Amniotic epithelial cell (primary cell): ENCODE results near the gene MACROD1.

Experiments
- DNase-seq: peaks from one replicate; pipeline ENCODE4 v3.0.0-alpha.2; 2010; ENCODE audit warnings: low read depth

Gene MACROD1

DNA sequence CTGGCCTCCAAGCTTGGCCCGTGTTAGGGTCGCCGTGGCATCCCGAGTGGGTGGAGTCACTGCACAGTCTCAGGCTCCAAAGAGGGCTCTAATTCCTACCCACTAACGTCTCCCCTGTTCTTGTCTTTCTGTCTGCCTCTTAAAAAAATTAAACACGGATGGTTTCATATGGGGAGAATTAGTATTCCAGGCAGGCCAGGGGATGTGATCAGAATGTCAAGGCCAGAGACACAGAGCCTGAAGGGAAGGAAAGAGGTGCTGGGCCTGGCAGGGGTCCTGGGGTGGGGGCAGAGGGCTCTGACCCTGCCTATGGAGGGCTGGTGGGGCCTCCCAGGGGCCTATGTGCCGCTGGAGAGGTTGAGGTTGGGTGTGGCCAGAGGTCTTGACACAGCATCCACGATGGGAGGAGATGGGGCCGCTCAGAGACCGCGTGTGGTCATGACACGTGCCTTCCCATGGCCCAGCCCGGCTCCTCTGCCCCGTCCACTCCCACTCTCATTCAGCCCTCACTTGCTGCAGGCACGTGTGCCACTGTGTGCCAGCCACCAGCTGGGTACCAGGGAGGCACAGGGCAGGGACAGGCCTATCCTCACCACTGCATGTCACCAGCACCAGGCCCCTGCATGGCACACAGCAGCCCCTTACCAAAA is 73.7 kb downstream of the MACROD1 start:
- DNase-seq = peak; percentile 12

DNA sequence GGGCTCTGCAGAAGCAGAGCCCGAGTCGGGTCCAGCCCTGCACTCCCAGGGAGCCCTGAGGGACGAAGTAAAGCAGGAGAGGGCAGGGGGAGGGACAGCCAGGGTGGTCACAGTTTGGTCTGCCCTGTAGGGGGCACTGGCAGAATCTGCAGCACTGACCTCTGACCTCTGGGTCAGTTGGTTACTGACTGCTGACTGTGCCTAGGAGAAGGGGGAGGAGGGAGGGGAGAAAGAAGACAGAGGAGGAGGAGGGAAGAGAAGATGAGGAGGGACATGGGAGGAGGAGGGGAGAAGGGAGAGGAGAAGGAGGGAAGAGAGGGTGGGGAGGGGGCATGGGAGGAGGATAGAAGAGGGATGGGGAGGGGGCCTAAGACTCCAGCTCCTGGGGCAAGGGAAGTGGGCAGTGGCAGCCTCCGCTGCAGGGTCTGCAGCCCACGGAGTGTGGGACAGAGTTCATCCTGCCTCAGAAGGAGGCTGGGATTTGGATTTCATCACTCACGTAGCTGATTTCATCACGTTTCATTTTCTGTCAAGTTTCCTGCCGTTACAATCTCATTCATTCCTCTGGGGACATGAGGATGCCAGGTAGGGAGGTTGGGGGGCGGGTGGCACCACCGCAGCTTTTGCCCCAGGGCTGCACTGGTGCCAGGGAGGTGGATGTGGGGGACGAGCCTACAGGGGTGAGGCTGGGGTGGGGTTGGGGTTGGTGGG is 75.0 kb downstream of the MACROD1 start:
- DNase-seq = peak; percentile 59

DNA sequence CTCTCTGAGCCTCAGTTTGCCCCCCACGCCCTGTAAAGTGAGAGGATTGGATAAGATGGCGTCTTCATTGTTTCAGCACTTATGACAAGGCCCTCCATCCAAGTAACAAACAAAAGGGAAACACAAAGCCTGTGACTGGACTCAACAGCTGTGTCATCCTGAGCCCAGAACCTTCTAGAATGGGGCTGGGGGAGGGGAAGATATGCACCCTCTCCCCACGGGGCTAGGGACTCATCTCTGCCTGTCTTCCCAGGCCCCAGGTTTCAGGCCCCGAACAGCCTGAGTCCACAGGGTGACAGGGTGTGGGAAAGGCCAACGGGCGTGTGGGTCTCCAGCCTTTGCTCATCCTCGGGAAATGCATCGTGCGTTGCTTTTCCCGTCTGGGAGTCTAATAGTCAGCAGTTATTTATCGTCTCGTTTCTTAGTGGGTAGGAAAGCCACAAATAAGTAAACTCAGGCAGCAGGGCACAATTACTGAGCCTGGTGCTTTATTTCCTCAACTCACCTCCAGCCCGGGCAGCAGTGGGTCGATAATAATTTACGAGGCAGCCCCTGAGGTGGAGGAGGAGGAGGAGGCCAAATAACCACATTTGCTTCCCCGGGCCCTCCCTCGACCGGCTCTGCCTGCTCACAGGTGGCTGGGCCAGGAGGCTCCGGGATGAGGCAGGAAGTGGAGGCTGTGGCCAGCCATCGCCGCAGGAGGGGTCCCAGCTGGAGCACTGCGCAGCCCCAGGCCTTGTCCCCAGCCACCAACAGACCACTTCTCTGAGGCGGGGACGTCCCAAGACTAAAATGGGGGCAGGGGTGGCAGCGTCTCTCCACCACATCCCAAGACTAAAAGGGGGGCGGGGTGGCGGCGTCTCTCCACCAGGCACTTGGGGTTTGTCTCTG is 75.8 kb downstream of the MACROD1 start:
- peak; percentile 21 for DNase-seq

DNA sequence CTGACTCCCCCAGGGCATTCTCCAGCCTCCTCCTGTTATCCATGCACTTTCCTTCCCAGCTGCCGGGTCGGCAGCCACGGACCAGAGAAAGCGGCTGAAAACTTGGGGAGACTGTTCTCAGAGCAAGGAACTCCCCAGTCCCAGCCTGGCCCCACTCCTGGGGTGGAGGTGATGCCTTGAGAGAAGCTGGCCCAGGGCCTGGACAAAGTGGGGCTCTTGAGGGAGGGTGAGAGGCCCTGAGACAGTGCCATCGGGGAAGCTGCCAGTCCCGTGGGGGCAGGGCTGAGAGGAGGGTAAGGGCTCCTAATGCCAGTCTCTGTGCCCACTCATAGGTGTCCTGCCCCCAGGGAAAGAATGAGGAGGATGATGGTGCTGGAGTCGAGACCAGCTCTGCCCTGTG is 76.4 kb downstream of the MACROD1 start:
- no peak for DNase-seq

DNA sequence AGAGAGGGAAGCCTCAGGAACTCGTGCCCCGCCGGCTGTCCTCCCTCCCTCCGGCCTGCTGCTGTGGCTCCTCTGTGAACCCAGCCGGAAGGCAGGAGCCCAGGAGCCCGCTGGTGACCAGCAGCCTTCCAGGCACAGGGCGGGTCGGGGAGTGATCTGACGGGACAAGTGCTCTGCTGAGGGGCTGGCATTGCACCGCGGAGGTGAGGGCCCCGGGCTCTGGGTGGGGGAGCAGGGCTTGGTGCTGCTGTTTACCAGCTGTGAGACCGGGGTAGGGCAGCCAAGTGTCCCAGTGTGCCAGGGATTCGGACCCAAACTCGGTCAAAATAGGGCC is 76.9 kb downstream of the MACROD1 start:
- DNase-seq = no peak

DNA sequence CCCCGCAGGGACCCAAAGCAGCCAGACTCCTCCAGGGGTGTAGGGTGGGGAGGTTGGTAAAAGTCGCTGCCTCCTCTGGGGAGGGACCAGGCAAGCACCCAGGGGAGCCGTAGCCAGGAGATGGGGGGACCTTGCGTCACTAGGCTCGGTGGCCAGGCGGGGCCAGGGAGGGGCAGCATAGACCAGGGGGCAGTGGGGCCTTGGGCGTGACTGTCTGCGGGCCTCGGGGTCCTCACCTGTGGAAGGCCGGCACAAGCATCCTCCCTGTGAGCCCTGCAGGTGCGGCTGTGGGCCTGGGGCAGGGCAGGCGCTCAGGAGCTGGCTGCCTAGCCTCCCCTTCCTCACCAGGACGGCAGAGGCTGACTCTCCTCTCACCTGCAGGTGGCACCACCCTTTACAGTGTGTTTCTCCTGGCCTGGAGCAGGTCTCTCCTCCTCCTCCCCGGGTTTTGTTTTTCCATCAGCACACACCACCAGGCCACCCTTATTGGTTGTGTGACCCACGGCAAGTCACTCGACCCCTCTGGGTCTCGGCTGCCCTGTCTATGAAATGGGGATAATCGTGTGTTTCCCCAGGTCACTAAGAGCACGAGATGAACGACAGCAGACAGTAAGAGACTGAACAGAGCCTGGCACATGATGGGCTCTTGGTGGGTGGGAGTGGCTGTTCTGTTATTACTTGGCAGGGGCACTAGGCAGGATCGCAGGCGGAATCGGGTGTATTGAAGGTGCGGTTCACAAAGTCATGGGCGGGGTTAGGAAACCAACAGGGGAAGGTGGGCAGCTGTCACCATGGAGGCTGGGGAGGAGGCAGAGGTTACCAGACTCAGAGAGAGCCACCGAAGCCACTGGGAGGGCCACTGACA is 77.5 kb downstream of the MACROD1 start:
- DNase-seq = no peak

DNA sequence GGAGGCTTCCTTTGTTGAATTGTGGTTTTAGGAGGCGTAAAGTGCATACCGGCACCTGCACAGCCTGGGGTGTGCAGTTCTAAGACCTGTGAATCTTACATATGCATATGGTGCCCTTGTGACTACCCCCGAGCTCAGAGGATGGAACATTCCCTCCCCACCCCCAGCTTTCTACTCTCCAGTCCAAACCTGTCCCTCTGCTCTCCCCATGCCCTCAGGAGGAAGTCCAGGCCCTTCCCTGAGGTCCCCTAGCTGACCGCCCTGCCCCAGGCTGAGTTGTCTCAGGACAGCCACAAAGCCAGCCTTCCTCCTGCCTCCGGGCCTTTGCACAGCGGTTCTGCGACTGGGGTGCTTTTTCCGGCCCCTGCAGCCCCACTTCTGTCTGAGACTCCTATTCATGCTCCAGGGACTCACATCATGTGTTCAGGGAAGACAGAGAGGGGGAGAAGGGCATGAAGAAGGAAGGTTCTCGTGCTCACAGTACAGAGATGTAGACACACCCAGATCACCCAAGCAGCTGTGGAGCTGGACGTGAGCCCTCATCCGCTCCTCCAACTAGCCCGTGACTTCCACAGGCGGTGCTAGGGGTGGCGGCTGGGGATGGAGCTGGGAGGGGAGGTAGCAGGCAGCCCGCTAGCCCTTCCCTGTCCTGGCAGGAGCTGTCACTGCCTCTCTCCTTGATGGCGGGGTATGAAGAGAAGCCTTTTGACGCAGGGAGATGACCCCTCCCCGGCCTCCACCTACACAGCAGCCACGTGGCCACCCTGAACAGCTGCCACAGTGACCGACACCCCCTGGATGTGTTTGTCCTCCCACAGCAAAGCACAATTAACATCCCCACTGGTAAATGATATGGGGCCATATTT is 79.4 kb downstream of the MACROD1 start:
- DNase-seq = no peak

DNA sequence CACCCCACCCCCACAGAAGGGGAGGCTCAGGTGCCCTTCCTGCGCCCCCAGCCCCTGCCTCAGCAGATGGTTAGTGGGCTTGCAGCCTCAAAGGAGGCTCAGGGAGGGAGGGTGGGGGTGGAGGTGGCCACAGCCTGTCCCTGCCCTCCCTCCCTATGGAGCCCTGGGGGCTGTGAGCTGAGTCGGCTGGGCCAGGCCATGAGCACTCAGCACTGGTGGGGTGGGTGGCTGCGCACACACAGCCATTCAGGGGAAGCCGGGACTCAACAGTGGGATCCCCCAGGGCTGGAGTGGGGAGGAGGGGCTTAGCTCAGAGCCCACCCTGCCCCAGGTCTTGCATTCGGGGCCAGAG is 80.0 kb downstream of the MACROD1 start:
- no peak for DNase-seq

DNA sequence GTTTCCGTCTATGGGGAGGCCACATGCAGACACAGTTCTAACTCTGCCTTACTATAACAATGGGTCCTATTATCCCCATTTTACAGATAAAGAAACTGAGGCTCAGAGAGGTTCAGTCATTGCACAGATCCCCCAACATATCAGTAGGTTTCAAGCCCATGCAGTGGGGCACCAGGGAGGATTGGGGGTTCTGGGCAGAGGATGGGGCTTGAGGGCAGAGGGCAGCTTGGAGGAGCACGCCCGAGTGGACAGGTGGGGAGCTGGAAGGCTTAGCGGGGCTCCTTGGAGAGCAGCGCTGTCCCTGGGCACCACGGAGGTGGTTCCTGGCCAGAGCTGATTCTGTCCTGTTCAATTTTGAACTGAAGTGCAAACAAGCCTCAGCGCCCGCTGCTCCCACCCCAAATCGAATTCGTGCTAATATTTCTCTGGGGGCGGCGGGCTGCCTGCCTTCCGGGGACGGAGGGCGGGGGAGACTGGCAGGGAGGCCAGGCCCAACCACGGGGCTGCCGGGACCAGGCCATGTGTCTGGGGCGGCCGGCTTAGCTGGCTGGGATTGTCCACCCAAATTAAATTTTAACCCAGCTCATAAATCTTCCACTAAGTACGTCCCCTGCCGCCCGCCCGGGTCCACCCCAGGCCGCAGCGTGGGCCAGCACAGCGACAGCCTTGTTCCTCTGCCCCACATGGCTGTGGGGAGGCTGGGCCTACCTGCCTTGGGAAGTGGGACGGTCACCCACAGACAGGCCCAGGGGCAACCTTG is 80.8 kb downstream of the MACROD1 start:
- no peak for DNase-seq

DNA sequence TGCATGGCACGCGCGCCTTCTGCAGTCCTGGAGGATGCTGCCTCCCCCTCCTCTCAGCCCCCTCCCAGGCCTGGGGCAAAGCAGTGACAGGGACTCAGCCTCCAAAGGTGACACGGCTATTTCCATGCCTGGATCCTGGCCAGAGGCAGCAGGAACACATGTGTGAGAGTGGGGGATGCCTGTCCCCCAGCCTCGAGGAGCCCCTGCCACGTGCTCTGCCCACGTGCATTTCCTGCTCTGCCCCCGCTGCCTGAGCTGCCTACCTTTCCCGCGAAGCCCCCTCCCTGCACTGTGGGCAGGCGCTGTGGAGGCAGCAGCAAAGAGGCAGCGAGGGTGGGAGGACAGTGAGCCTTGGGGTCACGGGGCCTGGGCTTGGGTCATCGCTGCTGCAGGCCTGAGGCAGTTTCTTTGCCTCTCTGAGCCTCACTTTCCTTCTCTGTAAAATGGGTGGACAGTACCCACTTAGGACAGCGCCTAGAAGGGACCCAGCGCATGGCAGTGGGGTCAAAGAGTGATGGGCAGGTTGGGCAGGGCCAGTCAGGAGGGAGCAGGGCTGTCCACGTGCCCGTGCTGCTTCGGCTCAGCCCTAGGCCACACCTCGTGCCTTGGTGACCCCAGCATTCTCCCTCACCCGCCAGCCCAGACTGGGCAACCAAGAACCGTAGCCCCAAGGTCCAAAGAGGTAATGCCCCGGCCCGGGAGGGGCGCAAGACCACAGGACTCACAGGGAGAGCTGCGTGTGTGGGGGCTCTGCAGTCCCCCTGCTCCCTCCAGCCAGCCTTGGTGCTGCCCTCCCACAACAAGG is 81.6 kb downstream of the MACROD1 start:
- no peak for DNase-seq

DNA sequence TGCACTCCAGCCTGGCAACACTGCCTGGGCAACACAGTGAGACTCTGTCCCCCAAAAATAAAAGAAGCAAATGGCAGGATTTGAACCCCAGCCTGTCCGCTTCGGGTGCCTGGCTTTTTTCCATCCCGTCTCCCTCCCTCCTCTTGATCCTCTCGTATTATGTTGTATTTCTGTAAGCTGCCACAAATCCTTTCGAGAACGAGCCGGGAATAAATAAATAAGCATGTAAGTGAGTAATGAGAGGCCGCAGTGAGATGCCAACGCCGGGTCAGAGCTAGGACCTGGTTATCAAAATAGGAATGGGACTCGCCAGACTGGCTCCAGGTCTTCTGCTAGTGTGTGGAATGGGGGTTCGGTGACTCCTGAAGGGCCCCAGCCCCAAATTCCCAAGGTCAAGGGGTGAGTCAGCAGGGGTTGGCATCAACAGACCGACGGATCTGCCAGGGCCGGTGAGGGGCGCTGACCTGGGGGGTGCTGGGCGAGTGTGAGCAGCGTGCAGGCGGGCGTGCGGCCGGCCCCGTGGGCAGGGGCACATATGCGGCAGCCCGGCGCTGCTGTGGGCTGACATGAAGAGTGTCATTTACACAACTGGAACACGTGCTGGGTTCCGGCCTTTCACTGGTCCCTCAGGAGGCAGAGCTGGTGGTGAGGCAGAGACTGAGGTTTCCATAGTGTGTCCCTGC is 82.4 kb downstream of the MACROD1 start:
- peak; percentile 21 for DNase-seq

DNA sequence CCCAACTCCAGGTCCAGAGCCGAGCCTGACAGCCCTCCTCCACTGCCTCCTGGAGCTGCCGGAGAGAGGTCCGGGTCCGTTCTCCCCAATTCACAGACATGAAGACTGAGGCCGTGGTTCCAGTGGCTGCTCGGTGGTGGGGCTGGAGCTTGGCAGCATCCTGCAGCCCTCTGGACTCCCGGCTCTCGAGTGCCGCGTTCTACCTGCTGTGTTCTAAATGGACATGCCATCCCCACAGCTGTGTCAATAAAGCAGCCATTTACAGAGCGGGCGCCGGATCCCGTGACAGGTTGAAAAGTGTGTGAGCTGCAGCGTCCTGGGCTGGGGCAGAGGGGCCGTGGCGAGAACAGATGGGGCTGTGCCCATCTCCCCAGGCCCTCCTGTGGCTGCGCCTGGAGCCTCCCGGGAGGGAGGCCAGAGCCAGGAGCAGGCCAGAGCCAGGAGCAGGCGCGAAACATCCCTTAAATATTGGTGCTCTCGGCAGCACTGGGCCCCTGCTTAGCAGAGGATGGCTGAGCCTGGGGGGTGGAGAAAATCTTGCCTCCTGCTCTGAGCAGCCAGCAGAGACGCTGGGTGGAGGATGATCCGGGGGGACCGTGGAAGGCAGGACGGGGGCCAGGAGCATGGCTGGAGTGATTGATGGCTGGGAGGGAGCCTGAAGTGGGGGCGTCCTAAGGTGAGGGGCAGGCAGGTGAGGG is 84.0 kb downstream of the MACROD1 start:
- DNase-seq = no peak

DNA sequence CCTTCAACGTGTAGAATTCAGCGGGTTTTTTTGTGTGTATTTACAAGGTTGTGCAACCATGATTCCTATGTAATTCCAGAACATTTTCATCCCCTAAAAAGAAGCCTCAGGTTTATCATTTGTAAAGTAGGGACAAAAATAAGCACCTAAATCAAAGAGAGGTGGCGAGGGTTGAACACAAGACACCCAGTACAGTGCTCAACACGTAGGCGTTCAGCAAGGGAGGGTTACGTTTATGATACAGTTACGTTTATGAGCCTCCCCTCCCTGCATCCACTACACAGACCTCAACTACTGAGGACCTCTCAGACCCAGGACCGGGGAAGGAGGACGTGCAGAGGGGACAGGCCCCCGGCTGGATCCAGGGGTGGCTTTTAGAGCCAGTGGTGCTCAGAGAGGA is 85.5 kb downstream of the MACROD1 start:
- DNase-seq = no peak

DNA sequence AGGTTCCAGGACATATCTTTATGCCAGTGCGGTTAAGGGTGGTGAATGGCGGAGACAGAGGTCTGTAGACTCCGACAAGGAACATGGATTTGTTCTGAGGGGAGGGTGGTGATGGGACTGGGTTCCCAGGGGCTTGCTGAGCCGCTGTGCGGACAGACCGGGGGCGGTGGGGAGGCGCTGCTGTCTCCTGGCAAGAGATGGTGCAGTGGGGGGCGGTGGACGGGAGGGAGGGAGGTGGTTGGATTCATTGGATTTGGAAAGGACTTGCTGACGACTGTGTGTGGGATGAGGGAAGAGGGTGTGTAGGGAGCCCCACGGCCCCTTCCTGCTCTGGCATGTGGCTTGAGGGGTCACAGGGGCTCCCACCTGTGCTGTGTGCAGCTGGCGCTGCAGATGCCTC is 87.0 kb downstream of the MACROD1 start:
- no peak for DNase-seq

DNA sequence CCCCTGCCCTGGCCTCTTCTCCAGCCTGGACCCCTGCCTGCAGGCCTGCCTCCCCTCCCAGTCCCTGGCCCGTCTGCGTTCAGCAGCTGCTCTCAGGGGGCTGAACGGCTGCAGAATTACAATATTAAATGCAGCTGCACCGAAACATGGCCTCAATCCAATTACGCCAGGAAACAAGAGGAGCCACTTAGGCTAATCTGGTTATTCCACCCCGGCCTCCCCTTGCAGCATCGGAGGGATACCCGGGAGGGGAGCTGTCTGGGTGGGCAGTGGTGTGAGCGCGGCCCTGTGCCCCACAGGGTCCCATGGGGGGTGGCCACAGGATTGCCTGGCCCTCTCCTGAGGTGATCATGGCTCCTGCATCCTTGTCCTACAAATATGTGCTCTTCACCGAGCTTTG is 87.6 kb downstream of the MACROD1 start:
- DNase-seq = no peak

DNA sequence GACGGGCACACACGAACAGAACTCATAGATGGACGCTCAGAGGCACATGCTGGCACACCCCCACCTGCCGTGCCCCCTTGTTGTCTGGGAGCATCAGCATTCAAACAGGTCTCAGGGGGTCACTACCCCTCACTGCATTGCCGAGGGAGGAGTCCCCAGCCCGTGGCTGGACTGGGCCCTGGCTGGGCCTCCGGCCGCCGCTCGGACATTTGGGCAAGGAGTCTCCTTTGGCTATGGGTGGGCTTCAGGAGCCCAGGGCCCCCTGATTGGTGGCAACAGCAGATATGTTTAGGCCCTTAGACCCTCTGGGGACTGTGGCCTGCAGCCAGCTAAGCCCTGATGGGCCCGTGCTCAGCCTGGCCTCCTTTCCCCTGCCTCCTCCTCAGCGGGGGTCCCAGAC is 88.3 kb downstream of the MACROD1 start:
- DNase-seq = no peak

DNA sequence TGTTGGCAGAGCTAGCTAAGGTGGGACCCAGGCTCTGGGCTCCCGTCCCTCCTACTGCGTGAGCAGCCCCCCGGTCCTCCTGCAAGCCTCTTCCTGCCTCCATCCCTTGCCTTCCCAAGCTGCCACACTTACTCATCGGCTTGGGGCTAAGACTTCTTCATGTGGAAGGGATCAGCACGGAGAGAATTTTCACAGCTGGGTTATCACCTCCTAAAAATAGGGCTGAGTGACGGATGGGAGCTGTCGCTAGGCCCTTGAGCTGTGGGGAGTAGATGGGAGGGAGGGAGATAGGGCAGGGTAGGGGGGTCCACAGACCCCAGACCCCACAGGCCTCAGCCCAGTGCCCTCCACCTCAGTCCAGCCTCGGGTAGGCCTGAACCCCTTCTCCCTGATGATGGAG is 89.2 kb downstream of the MACROD1 start:
- DNase-seq = no peak

DNA sequence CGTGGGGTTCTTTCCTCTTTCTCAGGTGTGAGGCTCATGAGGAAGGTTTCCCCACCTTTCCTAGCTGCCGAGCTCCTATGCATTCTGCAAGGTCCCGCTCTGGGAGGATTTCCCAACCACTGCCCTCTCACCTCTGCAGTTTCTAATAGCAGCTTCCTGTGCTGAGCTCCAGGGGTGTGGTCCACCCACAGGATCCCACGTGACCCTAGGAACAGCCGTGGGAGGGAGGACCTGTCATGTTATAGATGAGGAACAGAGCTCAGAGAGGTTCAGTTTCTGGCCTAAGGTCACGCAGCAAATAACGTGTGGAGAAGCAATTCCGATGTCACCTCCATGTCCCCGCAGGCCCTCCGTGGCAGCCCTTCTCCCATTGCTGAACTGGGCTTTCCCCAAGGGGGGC is 91.7 kb downstream of the MACROD1 start:
- peak; percentile 33 for DNase-seq
